Activated CD8-positive, alpha-beta memory T cell treated with anti-CD3 and anti-CD28 coated beads for 48 hours (primary cell): ENCODE measurements around the gene CA9.
"Not testable (repeated sequence)": the region's sequence is repeated elsewhere in the genome, so short reads cannot be mapped to it uniquely, and the experiment has no call there.

Source experiments
- DNase-seq, 3 experiments: peaks; one replicate each; pipeline ENCODE4 v3.0.0-alpha.2; 2020; ENCODE audit warnings: low read depth in 2 of 3, low spot score in 2 of 3

The CA9 gene

GRCh38 chr9:35673132-35674024, at the start of gene CA9:
Gene CA9, plus strand, starts transcription at chr9:35673928. Its CDS starts 32 bp downstream, at chr9:35673960.
- DNase-seq, result no peak

DNA sequence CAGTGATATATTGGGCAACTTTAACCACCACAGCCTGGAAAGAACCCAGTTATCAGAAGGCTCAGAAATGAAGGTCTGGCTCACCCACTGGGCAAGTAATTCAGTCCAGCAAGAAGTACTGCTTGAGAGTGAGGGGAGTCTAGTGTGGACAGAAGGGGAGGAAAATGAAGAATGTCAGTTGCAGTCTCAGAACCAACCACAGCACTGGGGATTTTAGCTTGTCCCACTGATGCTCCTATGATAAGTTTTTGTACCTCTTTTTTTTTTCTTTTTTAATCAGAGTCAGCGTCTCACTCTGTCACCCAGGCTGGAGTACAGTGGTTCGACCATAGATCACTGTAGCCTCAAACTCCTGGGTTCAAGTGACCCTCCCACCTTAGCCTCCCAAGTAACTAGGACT, 46.2 kb upstream of the CA9 start:
- no peak for DNase-seq

- no peak for DNase-seq
Observed at GRCh38 chr9:35628389-35628991, 45.2 kb upstream of the CA9 start.

DNA sequence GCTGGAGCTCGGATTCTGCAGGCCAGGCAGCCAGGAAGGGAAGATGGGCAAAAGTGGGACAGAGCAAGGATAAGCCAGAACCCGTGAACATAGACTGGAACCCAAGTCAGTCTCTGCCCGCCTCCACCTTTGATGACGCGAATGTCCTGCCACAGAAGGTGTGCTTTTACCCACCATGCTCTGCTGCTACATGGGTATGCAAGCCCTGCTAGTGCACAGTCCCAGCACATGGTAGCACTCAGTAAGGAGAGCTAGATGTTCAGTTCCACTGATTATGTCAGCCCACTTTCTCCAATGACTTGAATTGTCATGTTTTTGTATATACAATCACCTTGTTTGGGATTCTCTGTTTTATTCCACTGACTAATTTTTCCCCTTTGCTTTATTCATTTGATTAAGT, 44.1 kb upstream of the CA9 start:
- DNase-seq, result no peak

- no peak for DNase-seq
Observed at GRCh38 chr9:35635730-35636129, 38.0 kb upstream of the CA9 start.

- DNase-seq, result no peak
Observed at GRCh38 chr9:35636135-35636876, 37.4 kb upstream of the CA9 start.

DNA sequence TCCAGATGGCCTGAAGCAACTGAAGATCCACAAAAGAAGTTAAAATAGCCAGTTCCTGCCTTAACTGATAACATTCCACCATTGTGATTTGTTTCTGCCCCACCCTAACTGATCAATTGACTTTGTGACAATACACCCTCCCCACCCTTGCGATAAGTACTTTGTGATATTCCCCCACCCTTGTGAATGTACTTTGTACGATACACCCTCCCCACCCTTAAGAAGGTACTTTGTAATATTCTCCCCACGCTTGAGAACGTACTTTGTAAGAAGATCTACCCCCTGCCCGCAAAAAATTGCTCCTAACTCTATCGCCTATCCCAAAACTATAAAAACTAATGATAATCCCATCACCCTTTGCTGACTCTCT, 36.9 kb upstream of the CA9 start:
- not testable (repeated sequence) for DNase-seq

GRCh38 chr9:35637427-35637955, 36.2 kb upstream of the CA9 start:
- DNase-seq, result not testable (repeated sequence)

DNA sequence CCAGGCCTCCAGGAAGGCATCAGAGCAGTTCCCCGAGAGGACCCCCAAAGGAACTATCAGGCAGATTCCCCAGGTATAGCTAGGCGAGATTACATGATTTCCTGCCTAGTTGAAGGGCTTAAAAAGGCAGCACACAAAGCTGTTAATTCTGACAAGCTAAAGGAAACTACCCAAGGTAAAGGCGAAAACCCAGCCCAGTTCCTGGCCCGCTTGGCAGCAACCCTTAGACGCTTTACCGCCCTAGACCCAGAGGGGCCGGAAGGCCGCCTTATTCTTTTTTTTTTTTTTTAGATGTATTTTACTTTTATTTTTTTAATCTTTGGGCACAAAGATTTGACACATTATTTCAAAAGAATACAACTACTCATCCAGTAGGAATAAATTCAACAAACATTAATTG, 35.0 kb upstream of the CA9 start:
- not testable (repeated sequence) for DNase-seq

DNA sequence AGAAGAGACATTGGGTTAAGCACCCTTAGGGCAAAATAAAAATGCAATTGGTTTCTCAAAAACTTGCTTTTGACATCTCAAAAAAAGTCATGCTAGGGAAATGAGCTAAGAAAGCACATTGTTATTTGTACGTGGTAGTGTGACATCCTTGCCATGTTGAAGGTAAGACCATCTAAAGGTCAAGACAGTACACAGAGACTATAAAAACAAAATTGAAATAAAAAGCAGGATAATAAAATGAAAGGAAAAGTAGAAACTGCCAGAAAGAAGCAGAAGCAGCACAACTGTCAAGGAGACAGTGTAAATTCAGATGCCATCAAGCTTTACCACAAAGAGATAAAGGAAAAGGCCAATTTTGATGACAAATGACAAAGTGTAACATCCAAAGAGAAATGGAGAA, 34.5 kb upstream of the CA9 start:
- not testable (repeated sequence) for DNase-seq

- no peak for DNase-seq
Observed at GRCh38 chr9:35639631-35640030, 34.1 kb upstream of the CA9 start.

GRCh38 chr9:35640431-35640830, 33.3 kb upstream of the CA9 start:
- not testable (repeated sequence) for DNase-seq

- not testable (repeated sequence) for DNase-seq
Observed at GRCh38 chr9:35641478-35641877, 32.2 kb upstream of the CA9 start.

- DNase-seq, result no peak
Observed at GRCh38 chr9:35643046-35643445, 30.7 kb upstream of the CA9 start.

- DNase-seq, result not testable (repeated sequence)
Observed at GRCh38 chr9:35645736-35646135, 28.0 kb upstream of the CA9 start.

GRCh38 chr9:35646153-35646532, 27.6 kb upstream of the CA9 start:
- no peak for DNase-seq

GRCh38 chr9:35646533-35647265, 27.0 kb upstream of the CA9 start:
- DNase-seq, result peak; percentile 82 to 84 (median 83)

GRCh38 chr9:35649431-35650340, 24.0 kb upstream of the CA9 start:
- peak in 1 of 3 experiments; percentile 32 for DNase-seq

GRCh38 chr9:35650341-35651158, 23.2 kb upstream of the CA9 start, which contains the start of gene SIT1:
Gene SIT1, minus strand, starts transcription at chr9:35650931. Its CDS starts 78 bp downstream, at chr9:35650853.
- no peak for DNase-seq
